HG03378 (cell line): ENCODE results near the gene PTCH1.
A peak's percentile ranks its signal among the peaks of the same experiment; 100 is the strongest.

ENCODE experiments used
- ATAC-seq: cut with Tn5 transposase; IDR thresholded peaks from one replicate; pipeline ENCODE4 v1.9.1; 2021; ENCODE audit warnings: mild to moderate bottlenecking, moderate library complexity; ENCODE audit not compliant: unreplicated experiment

The PTCH1 gene

GRCh38 chr9:95499847-95500246, 16.9 kb downstream of the PTCH1 start:
- no peak for ATAC-seq

DNA sequence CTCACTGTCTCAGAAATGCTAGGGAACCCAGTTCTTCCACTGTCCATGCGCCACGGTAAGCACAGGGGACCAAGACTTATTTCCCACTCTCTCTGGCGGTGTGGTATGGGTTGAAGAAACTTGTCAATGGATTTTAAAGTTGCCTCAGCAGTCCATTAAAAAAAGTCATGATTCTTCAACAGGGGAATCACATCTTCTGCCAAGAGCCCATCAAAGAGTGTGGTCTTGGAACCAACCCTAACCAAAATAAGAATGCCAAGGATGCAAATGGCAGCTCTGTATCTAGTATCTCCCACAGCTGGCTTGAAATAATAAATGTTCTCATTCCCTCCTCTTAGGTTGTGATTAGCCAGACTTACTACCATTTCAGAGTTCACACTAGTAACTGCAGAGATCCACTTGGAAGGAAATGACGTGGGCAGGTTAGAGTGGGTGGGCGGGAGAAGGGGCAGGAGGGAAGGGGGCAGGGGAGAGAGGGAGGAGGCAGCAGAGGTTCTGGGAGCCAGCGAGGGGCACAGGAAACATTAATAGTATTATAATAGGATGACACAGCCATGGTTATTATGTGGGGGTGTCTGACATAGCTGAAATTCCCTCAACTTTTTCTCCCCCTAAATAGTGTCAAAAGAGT, 17.6 kb downstream of the PTCH1 start:
- ATAC-seq = no peak

GRCh38 chr9:95498641-95499040, 18.1 kb downstream of the PTCH1 start:
- no peak for ATAC-seq

DNA sequence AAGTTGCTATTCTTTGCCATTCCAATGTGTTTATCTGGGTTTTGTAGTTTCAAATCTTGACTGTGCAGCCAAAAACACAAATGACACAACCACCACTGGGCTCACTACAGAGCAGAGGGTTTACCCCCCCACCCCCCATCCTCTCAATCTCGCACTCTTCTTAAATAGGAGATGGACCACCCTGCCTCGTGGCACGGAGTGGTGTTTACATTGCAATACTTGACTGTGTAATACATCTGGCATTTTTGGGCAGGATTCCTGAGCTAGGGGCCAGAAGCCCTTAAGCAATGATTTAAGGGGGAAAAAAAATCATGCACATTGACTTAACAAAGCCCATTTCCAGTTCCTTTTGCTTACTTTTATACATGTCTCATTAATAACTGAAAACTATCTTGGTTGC, 19.0 kb downstream of the PTCH1 start:
- ATAC-seq = no peak

DNA sequence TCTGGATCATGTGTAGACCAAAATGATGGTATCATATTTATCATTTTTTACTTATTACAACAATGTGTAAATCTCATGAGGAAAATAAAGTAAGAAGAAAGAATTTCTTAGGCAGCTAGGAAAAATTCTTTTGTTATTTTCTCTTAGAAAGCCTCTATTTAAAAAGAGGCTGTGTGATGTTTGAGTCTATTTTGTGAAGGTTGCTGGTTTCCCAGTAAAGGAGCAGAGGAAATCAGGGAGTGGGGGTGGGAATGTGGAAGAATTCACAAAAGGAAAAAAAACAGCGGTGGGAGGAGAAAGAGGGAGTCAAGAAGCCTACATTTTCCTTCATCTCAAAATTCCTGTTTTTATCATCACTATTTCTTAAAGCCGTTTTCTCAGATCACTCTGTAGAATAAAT, 20.1 kb downstream of the PTCH1 start:
- ATAC-seq = no peak

- no peak for ATAC-seq
Measured at GRCh38 chr9:95495961-95496360, 20.8 kb downstream of the PTCH1 start.

GRCh38 chr9:95495529-95495928, 21.2 kb downstream of the PTCH1 start:
- no peak for ATAC-seq

- peak; percentile 69 for ATAC-seq
Measured at GRCh38 chr9:95494416-95495371, 22.1 kb downstream of the PTCH1 start.

DNA sequence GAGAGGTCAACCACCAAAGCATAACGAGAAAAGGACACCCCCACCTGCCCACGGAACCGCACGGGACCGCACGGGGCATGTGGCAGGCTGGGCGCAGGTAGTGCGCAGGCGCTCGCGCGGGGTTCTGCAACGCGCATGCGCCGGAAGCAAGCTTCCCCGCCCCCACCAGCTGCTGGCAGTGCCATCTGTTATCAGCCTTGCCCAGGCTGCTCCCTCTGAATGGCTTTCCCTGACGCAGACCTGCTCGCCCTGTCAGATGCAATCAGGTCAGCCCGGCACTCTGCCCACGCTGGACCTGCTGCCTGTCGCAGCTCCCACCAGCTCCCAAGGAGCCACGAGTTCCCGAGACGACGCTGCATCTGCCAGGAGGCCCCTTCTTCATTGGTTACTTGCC, 22.8 kb downstream of the PTCH1 start:
- no peak for ATAC-seq

- ATAC-seq = no peak
Measured at GRCh38 chr9:95493402-95493801, 23.4 kb downstream of the PTCH1 start.

- ATAC-seq = no peak
Measured at GRCh38 chr9:95491543-95492320, 25.0 kb downstream of the PTCH1 start.

DNA sequence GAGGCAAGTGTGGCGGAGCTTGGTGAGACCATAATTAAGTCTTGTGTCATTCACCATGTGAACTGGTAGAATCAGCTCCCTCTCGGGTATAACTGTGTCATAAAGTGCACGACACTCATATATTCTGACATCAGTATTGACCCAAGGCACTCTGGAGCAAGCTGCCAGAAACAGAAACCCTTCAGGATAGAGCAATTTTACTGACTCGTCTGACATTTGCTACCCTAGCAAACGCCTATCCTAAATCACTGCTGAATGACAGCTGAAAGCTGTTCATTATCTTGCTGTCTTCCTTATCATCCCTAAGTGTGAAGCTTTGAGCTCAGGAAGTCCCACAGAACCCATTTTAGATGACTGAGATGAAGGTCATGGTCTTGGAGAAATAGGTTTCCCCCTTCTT, 27.8 kb downstream of the PTCH1 start:
- ATAC-seq = no peak

DNA sequence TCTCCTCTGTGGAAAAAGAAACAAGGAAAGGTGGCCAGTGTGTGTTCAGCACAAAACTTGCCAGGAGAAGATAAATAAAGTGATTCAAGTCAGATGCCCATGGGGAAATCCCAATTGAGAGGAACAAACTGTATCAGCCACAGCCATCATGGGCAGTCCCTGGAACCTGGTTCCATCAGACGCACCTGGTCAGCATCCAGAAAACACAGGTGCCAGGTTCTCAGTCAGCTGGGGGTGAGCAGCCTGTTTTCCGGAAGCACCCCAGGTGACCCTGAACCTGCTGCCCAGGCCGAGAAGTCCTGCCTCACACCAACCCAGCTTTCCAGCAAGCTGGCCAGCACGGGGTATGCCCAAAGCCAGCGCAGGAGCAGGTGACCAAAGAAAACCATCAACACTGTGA, 30.5 kb downstream of the PTCH1 start:
- ATAC-seq = no peak

- ATAC-seq = no peak
Measured at GRCh38 chr9:95484225-95484624, 32.5 kb downstream of the PTCH1 start.

GRCh38 chr9:95483431-95483830, 33.3 kb downstream of the PTCH1 start:
- no peak for ATAC-seq

- ATAC-seq = no peak
Measured at GRCh38 chr9:95482621-95483020, 34.1 kb downstream of the PTCH1 start.

DNA sequence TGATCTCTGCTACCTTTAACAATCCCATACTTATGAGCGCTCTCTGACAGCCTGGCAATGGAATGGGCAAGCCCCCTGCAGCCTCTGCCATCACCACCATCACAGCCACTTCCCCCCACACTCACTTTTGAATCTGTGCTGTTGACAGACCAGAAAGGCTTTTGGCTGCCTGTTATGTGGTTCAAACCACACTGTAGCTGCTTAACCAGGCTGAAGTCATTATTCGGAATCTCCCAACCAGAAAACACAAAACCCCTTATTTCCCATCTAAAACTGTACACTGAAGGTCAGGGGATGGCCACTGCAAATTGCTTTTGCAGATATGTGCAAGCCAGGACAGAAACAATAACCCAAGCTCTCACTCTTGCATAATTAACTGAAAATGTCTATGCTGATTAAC, 35.8 kb downstream of the PTCH1 start:
- no peak for ATAC-seq

DNA sequence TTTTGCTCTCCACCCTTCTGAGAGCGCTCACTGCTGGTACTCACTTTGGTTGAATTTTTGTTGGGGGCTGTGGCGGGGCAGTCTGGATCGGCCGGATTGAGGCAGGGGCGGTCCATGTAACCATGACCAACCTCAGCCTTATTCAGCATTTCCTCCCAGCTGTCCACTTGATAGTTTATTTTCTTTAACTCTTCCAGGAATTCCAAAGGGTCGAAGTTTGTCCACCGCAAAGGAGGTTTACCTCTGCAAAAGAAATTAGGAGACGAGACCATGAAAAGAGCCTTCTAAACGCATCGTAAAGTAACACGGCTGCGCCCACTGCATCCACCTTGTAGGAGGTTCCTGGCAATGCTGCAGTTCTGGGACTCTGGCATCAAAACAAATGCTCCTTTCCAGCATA, 36.4 kb downstream of the PTCH1 start:
- ATAC-seq = no peak

GRCh38 chr9:95479330-95479729, 37.4 kb downstream of the PTCH1 start:
- no peak for ATAC-seq

GRCh38 chr9:95478335-95478734, 38.4 kb downstream of the PTCH1 start:
- ATAC-seq = no peak

DNA sequence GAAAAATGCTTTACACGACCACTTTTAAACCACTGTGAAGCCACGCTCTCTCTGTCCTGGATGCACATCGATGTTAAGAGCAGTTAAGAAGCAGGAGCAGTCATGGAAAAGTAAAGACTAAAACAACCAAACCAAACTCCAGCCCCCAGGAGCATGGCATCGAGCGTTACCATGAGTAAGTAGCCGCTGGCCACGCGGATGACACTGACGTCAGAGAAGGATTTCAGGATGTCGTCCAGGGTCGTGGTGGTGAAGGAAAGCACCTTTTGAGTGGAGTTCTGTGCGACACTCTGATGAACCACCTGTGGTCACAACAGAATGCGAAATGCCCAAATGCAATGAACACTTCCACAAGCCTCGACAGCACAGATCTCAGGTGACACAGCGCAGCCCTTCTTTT, 38.9 kb downstream of the PTCH1 start:
- no peak for ATAC-seq

DNA sequence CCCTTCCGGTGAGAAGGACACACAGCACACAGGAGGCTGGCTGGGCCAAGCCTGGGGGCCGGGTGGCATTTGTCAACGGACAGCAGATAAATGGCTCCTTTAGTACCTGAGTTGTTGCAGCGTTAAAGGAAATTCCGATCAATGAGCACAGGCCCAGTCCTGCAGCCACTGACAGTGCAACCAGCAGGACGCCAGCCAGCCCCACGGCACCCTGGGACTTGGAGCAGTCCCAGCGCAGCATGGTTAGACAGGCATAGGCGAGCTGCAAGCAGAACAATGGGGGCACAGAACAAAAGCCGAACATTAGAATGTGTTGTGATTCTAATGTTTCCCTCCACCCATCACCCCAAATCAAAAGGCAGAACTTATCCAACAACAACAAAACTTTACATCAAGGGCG, 39.3 kb downstream of the PTCH1 start:
- ATAC-seq = no peak
